RPMI7951 (cell line): ENCODE measurements around the gene RHOG. TPM values are rescaled to one million over a fixed set of nuclear protein-coding genes. Genes with fewer than 3 reads are reported as not detected.
A peak's percentile ranks its signal among the peaks of the same experiment; 100 is the strongest.
"Not testable (repeated sequence)": the region's sequence is repeated elsewhere in the genome, so short reads cannot be mapped to it uniquely, and the experiment has no call there.

ENCODE experiments used
- DNase-seq: peaks from one replicate; pipeline ENCODE4 v3.0.0-alpha.2; 2012; ENCODE audit warnings: low read depth
- total RNA-seq: library from RNA; depleted of rRNA; stranded (reverse); fragments of >200 nt; shearing (Covaris generic); gene quantifications from 2 replicates; pipeline ENCODE4 v1.2.3, GENCODE V29; 2014; rRNA removed

RHOG gene
- 26.3 and 27.8 TPM in 2 replicates for total RNA-seq

- DNase-seq: peak; percentile 86
Observed at GRCh38 chr11:3840870-3841425, at the start of gene RHOG. Gene RHOG (minus strand): TSS chr11:3840959. CDS start chr11:3828138, 12,821 bp downstream.

- no peak for DNase-seq
Observed at GRCh38 chr11:3890014-3890413, 49.3 kb upstream of the RHOG start.

GRCh38 chr11:3888876-3889275 lies 48.1 kb upstream of the RHOG start:
- DNase-seq: no peak

GRCh38 chr11:3886985-3887384 lies 46.2 kb upstream of the RHOG start:
- no peak for DNase-seq

GRCh38 chr11:3885855-3886254 lies 45.1 kb upstream of the RHOG start:
- DNase-seq: peak; percentile 42

GRCh38 chr11:3882655-3883054 lies 41.9 kb upstream of the RHOG start:
- DNase-seq: no peak

GRCh38 chr11:3880724-3881123 lies 40.0 kb upstream of the RHOG start:
- peak; percentile 57 for DNase-seq

- DNase-seq: no peak
Observed at GRCh38 chr11:3879967-3880542, 39.3 kb upstream of the RHOG start.

GRCh38 chr11:3879216-3879966 lies 38.6 kb upstream of the RHOG start:
- no peak for DNase-seq

GRCh38 chr11:3878258-3878584 lies 37.5 kb upstream of the RHOG start:
- no peak for DNase-seq

- DNase-seq: no peak
Observed at GRCh38 chr11:3877364-3878257, 36.9 kb upstream of the RHOG start.

- DNase-seq: no peak
Observed at GRCh38 chr11:3876613-3877012, 35.9 kb upstream of the RHOG start.

GRCh38 chr11:3873712-3874349 lies 33.1 kb upstream of the RHOG start:
- DNase-seq: no peak

- DNase-seq: no peak
Observed at GRCh38 chr11:3867209-3868091, 26.7 kb upstream of the RHOG start.

- no peak for DNase-seq
Observed at GRCh38 chr11:3866836-3867208, 26.1 kb upstream of the RHOG start.

GRCh38 chr11:3866206-3866605 lies 25.4 kb upstream of the RHOG start:
- no peak for DNase-seq

- peak; percentile 32 for DNase-seq
Observed at GRCh38 chr11:3865388-3866193, 24.8 kb upstream of the RHOG start.

- no peak for DNase-seq
Observed at GRCh38 chr11:3861683-3862082, 20.9 kb upstream of the RHOG start.

GRCh38 chr11:3860898-3861393 lies 20.2 kb upstream of the RHOG start:
- DNase-seq: not testable (repeated sequence)

- no peak for DNase-seq
Observed at GRCh38 chr11:3860375-3860774, 19.6 kb upstream of the RHOG start.
